SK-N-SH treated with all-trans-retinoic acid at 6 μM for 48 hours (cell line): ENCODE data around the gene DSTYK.
A peak's percentile ranks its signal among the peaks of the same experiment; 100 is the strongest.

Source experiments
- ATAC-seq: fragments of 200-7000 bp; cut with Tn5 transposase; 3 replicates; pipeline ENCODE4 v1.9.1; 2020; ENCODE audit warnings: mild to moderate bottlenecking, moderate library complexity
- ARNTL ChIP-seq: fragments of 450-650 bp; formaldehyde crosslinking; IDR thresholded peaks from 2 replicates; pipeline ENCODE4 v1.5.0; 2020; ENCODE audit warnings: low read depth, mild to moderate bottlenecking, moderate library complexity, borderline replicate concordance
- BACH2 ChIP-seq: fragments of 250-450 bp; sonication (Bioruptor Pico); IDR thresholded peaks from 2 replicates; pipeline ENCODE4 v1.9.0; 2021; ENCODE audit warnings: mild to moderate bottlenecking, borderline replicate concordance
- CSDC2 ChIP-seq: fragments of 250-450 bp; sonication (Bioruptor Pico); IDR thresholded peaks from 2 replicates; pipeline ENCODE4 v1.5.0; 2020; ENCODE audit warnings: mild to moderate bottlenecking, moderate library complexity
- ESRRG ChIP-seq: fragments of 250-450 bp; sonication (Bioruptor Pico); IDR thresholded peaks from 2 replicates; pipeline ENCODE4 v1.6.1; 2021; ENCODE audit warnings: mild to moderate bottlenecking
- GLIS3 ChIP-seq: fragments of 250-450 bp; sonication (Bioruptor Pico); IDR thresholded peaks from 2 replicates; pipeline ENCODE4 v1.5.0; 2020; ENCODE audit warnings: mild to moderate bottlenecking, moderate library complexity
- ISL1 ChIP-seq: fragments of 250-450 bp; sonication (Bioruptor Pico); IDR thresholded peaks from 2 replicates; pipeline ENCODE4 v2.1.2; 2022; ENCODE audit warnings: mild to moderate bottlenecking, moderate library complexity
- OSR1 ChIP-seq: fragments of 250-450 bp; sonication (Bioruptor Pico); IDR thresholded peaks from 2 replicates; pipeline ENCODE4 v1.8.0; 2022; ENCODE audit warnings: moderate library complexity, mild to moderate bottlenecking, inconsistent platforms
- PATZ1 ChIP-seq: fragments of 250-450 bp; sonication (Bioruptor Pico); IDR thresholded peaks from 2 replicates; pipeline ENCODE4 v1.8.0; 2020; ENCODE audit warnings: mild to moderate bottlenecking, moderate library complexity, borderline replicate concordance
- POU6F1 ChIP-seq: fragments of 250-450 bp; sonication (Bioruptor Pico); IDR thresholded peaks from 2 replicates; pipeline ENCODE4 v1.8.0; 2021; ENCODE audit warnings: low read depth, mild to moderate bottlenecking, moderate library complexity, borderline replicate concordance
- PPARA ChIP-seq: fragments of 250-450 bp; sonication (Bioruptor Pico); IDR thresholded peaks from 2 replicates; pipeline ENCODE4 v1.5.0; 2020; ENCODE audit warnings: mild to moderate bottlenecking, borderline replicate concordance
- RARB ChIP-seq: fragments of 250-450 bp; sonication (Bioruptor Pico); IDR thresholded peaks from 2 replicates; pipeline ENCODE4 v1.8.0; 2021; ENCODE audit warnings: mild to moderate bottlenecking, moderate library complexity
- SNAI2 ChIP-seq: fragments of 250-450 bp; sonication (Bioruptor Pico); IDR thresholded peaks from 2 replicates; pipeline ENCODE4 v1.5.0; 2020; ENCODE audit warnings: mild to moderate bottlenecking, moderate library complexity
- TCF4 ChIP-seq: fragments of 250-450 bp; sonication (Bioruptor Pico); IDR thresholded peaks from 2 replicates; pipeline ENCODE4 v1.8.0; 2021; ENCODE audit warnings: mild to moderate bottlenecking, moderate library complexity, borderline replicate concordance
- TOX ChIP-seq: fragments of 250-450 bp; sonication (Bioruptor Pico); IDR thresholded peaks from 2 replicates; pipeline ENCODE4 v1.8.0; 2021; ENCODE audit warnings: mild to moderate bottlenecking, moderate library complexity, borderline replicate concordance
- TSHZ2 ChIP-seq: fragments of 250-450 bp; sonication (Bioruptor Pico); IDR thresholded peaks from 2 replicates; pipeline ENCODE4 v1.5.0; 2020; ENCODE audit warnings: mild to moderate bottlenecking, moderate library complexity
- ZFP3 ChIP-seq: fragments of 250-450 bp; sonication (Bioruptor Pico); IDR thresholded peaks from 2 replicates; pipeline ENCODE4 v1.5.0; 2020; ENCODE audit warnings: mild to moderate bottlenecking, moderate library complexity
- ZFP30 ChIP-seq: fragments of 450-650 bp; formaldehyde crosslinking; IDR thresholded peaks from 2 replicates; pipeline ENCODE4 v1.5.0; 2022; ENCODE audit warnings: mild to moderate bottlenecking, moderate library complexity
- ZNF565 ChIP-seq: fragments of 450-650 bp; formaldehyde crosslinking; conservative IDR thresholded peaks from 2 replicates; pipeline ENCODE4 v1.5.0; 2020; ENCODE audit warnings: low read depth, mild to moderate bottlenecking, moderate library complexity
- ZNF70 ChIP-seq: fragments of 450-650 bp; formaldehyde crosslinking; IDR thresholded peaks from 2 replicates; pipeline ENCODE4 v1.5.0; 2020; ENCODE audit warnings: mild to moderate bottlenecking, moderate library complexity
- ZNF8 ChIP-seq: fragments of 450-650 bp; formaldehyde crosslinking; IDR thresholded peaks from 2 replicates; pipeline ENCODE4 v1.5.0; 2020; ENCODE audit warnings: mild to moderate bottlenecking, moderate library complexity
- TF ChIP-seq, protein P1 (sequence below): fragments of 250-450 bp; sonication (Bioruptor Pico); IDR thresholded peaks from 2 replicates; pipeline ENCODE4 v1.5.1; 2020; ENCODE audit warnings: low read depth, mild to moderate bottlenecking, moderate library complexity
- TF ChIP-seq, protein P2 (sequence below): fragments of 250-450 bp; sonication (Bioruptor Pico); IDR thresholded peaks from 2 replicates; pipeline ENCODE4 v1.5.1; 2021; ENCODE audit warnings: mild to moderate bottlenecking, moderate library complexity

Gene DSTYK

GRCh38 chr1:205227584-205228013 is 16.1 kb upstream of the DSTYK start, which contains the start of gene TMCC2:
Gene TMCC2 (plus strand): TSS chr1:205227946. CDS start chr1:205228565, 619 bp downstream.
- ATAC-seq: peak; percentile 93
- TF ChIP-seq ZNF8 (no peak), PATZ1 (CRISPR knock-in tag) (no peak), ISL1 (CRISPR knock-in tag) (no peak), GLIS3 (CRISPR knock-in tag) (no peak), BACH2 (CRISPR knock-in tag) (no peak), POU6F1 (no peak), TCF4 (no peak), ZNF70 (CRISPR knock-in tag) (no peak), ZFP30 (CRISPR knock-in tag) (no peak), RARB (CRISPR knock-in tag) (no peak), ARNTL (CRISPR knock-in tag) (no peak), ESRRG (CRISPR knock-in tag) (no peak), SNAI2 (CRISPR knock-in tag) (no peak), PPARA (CRISPR knock-in tag) (no peak), CSDC2 (CRISPR knock-in tag) (no peak)
- TF ChIP-seq, protein P1, sequence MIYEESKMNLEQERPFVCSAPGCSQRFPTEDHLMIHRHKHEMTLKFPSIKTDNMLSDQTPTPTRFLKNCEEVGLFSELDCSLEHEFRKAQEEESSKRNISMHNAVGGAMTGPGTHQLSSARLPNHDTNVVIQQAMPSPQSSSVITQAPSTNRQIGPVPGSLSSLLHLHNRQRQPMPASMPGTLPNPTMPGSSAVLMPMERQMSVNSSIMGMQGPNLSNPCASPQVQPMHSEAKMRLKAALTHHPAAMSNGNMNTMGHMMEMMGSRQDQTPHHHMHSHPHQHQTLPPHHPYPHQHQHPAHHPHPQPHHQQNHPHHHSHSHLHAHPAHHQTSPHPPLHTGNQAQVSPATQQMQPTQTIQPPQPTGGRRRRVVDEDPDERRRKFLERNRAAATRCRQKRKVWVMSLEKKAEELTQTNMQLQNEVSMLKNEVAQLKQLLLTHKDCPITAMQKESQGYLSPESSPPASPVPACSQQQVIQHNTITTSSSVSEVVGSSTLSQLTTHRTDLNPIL: no peak
- TF ChIP-seq, protein P2, sequence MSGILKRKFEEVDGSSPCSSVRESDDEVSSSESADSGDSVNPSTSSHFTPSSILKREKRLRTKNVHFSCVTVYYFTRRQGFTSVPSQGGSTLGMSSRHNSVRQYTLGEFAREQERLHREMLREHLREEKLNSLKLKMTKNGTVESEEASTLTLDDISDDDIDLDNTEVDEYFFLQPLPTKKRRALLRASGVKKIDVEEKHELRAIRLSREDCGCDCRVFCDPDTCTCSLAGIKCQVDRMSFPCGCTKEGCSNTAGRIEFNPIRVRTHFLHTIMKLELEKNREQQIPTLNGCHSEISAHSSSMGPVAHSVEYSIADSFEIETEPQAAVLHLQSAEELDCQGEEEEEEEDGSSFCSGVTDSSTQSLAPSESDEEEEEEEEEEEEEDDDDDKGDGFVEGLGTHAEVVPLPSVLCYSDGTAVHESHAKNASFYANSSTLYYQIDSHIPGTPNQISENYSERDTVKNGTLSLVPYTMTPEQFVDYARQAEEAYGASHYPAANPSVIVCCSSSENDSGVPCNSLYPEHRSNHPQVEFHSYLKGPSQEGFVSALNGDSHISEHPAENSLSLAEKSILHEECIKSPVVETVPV (CRISPR knock-in tag): no peak

GRCh38 chr1:205226868-205227583 is 15.5 kb upstream of the DSTYK start:
- ATAC-seq: peak; percentile 46
- TF ChIP-seq TSHZ2 (CRISPR knock-in tag) (no peak), RARB (CRISPR knock-in tag) (no peak), ZFP3 (no peak), ZFP30 (CRISPR knock-in tag) (no peak), ESRRG (CRISPR knock-in tag) (no peak), PPARA (CRISPR knock-in tag) (no peak), SNAI2 (CRISPR knock-in tag) (no peak), CSDC2 (CRISPR knock-in tag) (no peak), OSR1 (CRISPR knock-in tag) (no peak), ZNF70 (CRISPR knock-in tag) (no peak), TOX (CRISPR knock-in tag) (no peak), BACH2 (CRISPR knock-in tag) (no peak), ZNF8 (no peak), TCF4 (no peak), ZNF565 (CRISPR knock-in tag) (no peak)
- TF ChIP-seq, all 23 proteins: peak for 0
